IPS-11a (cell line): ENCODE data around the gene EP400.
"Not testable (repeated sequence)": the region's sequence is repeated elsewhere in the genome, so short reads cannot be mapped to it uniquely, and the experiment has no call there.

Source experiments
- H3K4me3 ChIP-seq: one replicate; pipeline ENCODE4 v1.5.1; 2013; ENCODE audit warnings: low read depth, low read length, control low read depth

Gene EP400

GRCh38 chr12:132040906-132041606, 91.3 kb downstream of the EP400 start:
- H3K4me3 ChIP-seq, result no peak overlapping the region

DNA sequence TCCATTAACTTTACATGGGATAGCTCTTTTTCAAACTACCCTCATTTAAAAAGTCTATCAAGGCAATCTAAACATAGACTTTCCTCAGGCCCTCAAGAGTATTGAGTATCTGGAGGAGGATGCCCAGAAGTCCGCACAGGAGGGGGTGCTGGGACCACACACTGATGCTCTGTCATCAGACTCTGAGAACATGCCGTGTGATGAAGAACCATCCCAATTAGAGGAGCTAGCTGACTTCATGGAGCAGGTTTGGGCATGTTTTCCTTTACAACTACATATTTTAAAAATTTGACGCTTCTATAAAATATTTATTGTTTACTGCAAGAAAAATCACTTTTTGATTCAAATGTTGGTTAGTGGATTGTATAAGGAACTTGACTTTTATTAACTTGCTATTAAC, 93.5 kb downstream of the EP400 start:
- no peak overlapping the region for H3K4me3 ChIP-seq

GRCh38 chr12:132043770-132044467, 94.2 kb downstream of the EP400 start:
- no peak overlapping the region for H3K4me3 ChIP-seq

DNA sequence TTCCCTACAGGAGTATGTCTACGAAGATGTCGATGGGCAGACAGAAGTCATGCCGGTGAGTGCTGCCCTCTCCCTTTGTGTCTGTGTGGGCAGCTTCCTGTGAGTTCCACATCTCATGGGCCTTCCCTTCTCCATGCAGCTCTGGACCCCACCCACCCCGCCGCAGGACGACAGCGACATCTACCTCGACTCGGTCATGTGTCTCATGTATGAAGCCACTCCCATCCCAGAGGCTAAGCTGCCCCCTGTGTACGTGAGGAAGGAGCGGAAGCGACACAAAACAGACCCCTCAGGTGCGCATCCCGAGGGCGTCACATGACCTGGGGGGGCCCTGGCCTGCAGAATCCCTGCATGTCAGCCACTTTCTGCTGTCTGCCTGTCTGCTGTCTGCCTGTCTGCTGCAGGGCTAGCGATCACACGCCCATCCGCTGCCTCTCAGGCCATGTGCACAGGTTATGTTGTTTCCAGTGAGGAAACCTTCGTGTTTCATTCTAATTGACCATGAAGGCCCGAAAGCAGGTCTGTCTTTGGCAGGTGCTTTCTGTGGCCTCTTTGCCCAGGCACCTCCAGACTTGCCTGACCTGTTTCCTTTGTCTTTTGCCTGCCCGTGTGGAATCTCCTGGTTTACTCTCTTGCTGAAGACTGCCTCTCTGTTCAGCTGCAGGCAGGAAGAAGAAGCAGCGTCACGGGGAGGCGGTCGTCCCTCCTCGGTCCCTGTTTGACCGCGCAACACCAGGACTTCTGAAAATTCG, 95.1 kb downstream of the EP400 start:
- no peak overlapping the region for H3K4me3 ChIP-seq

DNA sequence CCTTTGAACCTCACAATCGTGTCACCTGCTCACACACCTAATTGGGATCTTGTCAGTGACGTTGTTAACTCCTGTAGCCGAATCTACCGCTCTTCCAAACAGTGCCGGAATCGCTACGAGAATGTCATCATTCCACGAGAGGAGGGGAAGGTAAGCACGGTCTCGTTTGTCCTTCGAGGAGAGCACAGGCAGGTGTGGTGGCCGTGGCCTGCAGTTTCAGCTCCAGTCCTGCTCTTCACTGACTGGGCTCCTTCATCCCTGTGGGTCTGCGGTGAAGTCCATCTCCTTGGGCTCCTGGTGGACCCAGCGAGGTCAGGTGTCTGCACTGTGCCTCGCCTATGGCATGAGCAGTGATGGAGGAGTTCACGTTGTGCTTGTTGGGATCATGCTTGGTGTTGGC, 96.0 kb downstream of the EP400 start:
- no peak overlapping the region for H3K4me3 ChIP-seq

GRCh38 chr12:132046561-132046960, 96.8 kb downstream of the EP400 start:
- H3K4me3 ChIP-seq, result no peak overlapping the region

DNA sequence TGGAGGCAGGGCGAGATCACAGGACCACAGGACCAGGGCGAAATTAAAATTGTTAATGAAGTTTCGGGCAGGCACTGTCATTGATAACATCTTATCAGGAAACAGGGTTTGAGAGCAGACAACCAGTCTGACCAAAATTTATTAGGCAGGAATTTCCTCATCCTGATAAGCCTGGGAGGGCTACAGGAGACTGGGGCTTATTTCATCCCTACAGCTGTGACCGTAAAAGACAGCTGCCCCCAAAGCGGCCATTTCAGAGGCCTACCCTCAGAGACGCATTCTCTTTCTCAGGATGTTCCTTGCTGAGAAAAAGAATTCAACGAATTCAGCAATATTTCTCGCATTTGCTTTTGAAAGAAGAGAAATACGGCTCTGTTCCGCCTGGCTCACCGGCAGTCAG, 97.9 kb downstream of the EP400 start:
- not testable (repeated sequence) for H3K4me3 ChIP-seq

GRCh38 chr12:132049442-132049841, 99.7 kb downstream of the EP400 start:
- no peak overlapping the region for H3K4me3 ChIP-seq

DNA sequence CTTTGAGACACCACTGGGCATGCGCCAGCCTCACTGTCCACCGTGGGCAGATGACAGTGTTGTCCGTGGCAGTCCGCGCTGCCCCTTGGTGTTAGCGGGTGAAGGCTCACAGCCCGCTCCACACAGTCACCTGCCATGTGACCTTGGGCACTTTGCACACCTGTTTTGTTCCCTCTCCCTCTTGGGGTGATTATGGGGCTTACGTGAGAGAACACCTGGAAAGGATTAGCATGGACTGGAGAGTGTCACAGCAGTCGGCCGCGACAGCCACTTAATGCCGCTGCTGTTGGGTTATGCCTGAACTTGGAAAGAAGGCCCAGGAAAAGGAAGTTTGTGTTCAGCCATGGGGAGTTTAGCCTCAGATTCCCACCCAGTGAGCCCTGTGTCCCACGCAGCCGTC, 100.1 kb downstream of the EP400 start:
- no peak overlapping the region for H3K4me3 ChIP-seq

GRCh38 chr12:132051718-132052117, 102.0 kb downstream of the EP400 start:
- not testable (repeated sequence) for H3K4me3 ChIP-seq

DNA sequence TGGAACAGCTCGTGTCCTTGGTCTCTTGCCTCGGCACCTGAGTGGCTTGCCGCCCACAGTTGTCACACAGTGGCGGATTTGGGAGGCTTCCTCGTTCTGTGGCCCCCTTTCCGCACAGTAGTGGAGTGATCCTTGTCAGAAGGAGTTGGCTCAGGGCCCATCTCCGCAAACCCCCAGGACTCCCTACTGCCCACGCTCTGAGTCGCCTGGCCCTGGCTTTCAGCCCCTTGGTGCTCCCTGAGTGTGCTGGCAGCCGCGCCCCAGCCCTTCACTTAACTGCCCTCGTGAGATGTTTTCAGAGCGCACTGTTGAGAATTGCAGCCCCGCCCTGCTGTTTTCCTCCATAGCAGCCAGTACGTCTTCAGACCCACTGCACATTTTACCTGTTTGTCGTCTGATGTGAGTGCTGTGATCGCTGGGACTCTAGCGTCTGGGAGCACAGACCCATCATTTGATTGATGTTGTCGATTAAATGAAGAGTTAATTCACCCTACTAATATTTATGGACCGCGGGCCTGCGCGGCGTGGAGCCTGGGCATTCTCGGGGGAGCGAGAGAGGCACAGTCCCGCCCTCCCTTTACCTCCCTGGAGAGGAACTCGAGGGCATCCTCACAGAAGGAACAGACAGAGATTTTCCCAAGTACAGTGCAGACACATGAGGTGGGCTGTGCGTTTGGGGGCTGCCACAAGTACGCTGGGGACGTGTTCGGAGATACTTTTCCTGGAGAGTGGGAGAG, 102.6 kb downstream of the EP400 start:
- H3K4me3 ChIP-seq, result no peak overlapping the region

GRCh38 chr12:132053338-132054330, 103.9 kb downstream of the EP400 start:
- no peak overlapping the region for H3K4me3 ChIP-seq

DNA sequence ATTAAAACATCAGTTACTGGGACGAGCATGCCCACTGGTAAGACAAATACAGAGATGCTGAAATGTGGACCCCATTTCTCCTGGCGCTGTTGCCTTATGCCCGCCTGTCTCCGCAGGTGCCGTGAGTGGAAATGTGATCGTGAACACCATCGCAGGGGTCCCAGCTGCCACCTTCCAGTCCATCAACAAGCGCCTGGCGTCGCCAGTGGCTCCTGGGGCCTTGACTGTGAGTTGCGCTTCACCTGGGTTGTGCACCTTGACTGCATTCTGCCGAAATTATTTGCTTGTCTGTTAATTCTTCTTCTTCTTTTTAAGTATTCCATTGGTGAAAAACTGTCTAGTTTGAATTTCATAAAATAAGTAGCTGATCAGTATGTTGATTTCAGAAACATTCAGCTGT, 105.2 kb downstream of the EP400 start:
- no peak overlapping the region for H3K4me3 ChIP-seq

DNA sequence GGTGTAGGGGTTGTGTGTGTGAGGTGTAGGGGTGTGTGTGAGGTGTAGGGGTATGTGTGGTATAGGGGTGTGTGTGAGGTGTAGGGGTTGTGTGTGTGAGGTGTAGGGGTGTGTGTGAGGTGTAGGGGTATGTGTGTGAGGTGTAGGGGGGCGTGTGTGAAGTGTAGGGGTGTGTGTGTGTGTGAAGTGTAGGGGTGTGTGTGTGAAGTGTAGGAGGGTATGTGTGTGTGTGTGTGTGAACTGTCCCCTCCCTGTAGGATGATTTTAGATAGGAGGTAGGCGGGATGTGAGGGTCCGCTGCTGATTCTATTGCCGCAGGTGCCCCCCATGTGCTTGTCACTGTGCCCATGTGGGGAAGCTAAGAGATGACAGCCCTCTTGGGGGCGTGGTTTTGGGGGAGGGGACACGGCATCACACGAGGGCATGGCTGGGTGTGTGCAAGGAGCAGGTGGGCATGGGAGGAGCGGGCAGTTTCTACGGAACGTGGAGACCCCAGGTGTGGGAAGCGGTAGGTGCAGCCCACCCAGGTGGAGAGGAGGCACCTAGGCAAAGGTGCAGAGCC, 105.9 kb downstream of the EP400 start:
- H3K4me3 ChIP-seq, result no peak overlapping the region

- H3K4me3 ChIP-seq, result no peak overlapping the region
Measured at GRCh38 chr12:132056320-132056719, 106.6 kb downstream of the EP400 start.

GRCh38 chr12:132056951-132057350, 107.2 kb downstream of the EP400 start:
- H3K4me3 ChIP-seq, result no peak overlapping the region

DNA sequence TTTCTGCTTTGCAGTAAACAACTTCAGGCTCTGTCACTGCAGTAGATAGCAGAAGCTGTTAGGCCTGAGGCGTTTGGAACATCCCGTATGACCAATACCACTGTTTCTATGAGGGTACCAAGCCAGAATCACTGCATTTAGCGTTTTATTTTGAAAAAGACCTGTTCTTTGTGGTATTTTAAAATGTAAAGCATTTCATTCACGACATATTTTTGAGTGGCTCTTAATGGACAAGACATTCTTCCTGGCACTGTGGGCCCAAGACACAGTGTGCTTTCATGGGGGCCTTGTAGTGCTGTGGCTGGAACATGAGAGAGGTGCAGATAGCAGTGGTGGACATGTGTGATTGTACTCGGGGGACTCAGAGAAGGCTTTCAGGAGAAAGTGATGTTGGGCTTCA, 107.9 kb downstream of the EP400 start:
- no peak overlapping the region for H3K4me3 ChIP-seq

GRCh38 chr12:132061197-132061596, 111.5 kb downstream of the EP400 start:
- no peak overlapping the region for H3K4me3 ChIP-seq

DNA sequence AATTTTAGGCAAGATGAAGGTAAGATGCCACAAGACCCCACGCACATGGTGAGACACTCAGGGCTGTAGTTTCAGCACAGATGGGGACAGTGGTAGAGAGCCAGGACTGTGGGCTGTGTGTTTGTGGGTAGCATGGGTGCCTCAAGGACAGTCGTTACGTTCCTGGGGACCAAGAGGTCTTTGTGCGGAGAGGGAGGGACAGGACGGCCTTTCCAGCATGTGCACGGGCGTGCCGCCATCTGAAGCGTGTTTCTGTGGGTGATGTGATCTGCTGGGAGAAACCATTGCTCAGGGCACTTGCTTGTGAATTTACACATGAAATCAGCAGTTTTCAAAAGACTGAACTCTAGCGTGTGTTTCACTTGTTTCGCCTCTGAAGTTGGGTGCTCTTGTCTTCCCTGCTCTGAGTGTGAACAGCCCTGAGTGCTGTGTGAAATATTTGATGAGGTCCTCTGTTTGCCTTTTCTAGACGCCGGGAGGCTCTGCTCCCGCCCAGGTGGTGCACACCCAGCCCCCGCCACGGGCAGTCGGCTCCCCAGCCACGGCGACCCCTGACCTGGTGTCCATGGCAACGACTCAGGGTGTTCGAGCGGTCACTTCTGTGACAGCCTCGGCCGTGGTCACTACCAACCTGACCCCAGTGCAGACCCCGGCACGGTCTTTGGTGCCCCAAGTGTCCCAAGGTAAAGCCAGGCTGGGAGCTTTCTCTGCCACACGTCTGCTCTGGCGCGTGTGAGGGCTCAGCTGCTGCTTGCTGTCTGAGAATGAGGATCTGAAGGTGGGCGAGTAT, 112.1 kb downstream of the EP400 start:
- H3K4me3 ChIP-seq, result no peak overlapping the region
